ENCODE measurements around the gene DLGAP4.

GRCh38 chr20:36361406-36361805, 55.3 kb downstream of the DLGAP4 start:
- TF ChIP-seq CTCF (IDR thresholded peaks at IDR 0.05), result no peak
- TF ChIP-seq POLR2A (IDR thresholded peaks at IDR 0.05), result no peak
- no peak for TF ChIP-seq POLR2AphosphoS5 (IDR thresholded peaks at IDR 0.05)

Data from breast epithelium (tissue), 3 donors.